ENCODE results near the gene PASK. TPM values are rescaled to one million over a fixed set of nuclear protein-coding genes. Genes with fewer than 3 reads are reported as not detected.
"Not testable (repeated sequence)": the region's sequence is repeated elsewhere in the genome, so short reads cannot be mapped to it uniquely, and the experiment has no call there.

PASK gene
- 10 to 100 TPM; 54.0 to 57.6 TPM for total RNA-seq
- polyA plus RNA-seq (ENCODE audit: insufficient read depth, low read depth, low replicate concordance), result 48.6 TPM
- long read RNA-seq, donor 1, full-length matches to known transcripts, result 2 of 159 reads
- long read RNA-seq, donor 1, partial matches to known transcripts, result 105 of 159 reads
- long read RNA-seq, donor 1, other reads (novel, unspliced or antisense), result 52 of 159 reads
- long read RNA-seq, donor 2, full-length matches to known transcripts, result 2 of 87 reads
- long read RNA-seq, donor 2, partial matches to known transcripts, result 67 of 87 reads
- long read RNA-seq, donor 2, other reads (novel, unspliced or antisense), result 18 of 87 reads

DNA sequence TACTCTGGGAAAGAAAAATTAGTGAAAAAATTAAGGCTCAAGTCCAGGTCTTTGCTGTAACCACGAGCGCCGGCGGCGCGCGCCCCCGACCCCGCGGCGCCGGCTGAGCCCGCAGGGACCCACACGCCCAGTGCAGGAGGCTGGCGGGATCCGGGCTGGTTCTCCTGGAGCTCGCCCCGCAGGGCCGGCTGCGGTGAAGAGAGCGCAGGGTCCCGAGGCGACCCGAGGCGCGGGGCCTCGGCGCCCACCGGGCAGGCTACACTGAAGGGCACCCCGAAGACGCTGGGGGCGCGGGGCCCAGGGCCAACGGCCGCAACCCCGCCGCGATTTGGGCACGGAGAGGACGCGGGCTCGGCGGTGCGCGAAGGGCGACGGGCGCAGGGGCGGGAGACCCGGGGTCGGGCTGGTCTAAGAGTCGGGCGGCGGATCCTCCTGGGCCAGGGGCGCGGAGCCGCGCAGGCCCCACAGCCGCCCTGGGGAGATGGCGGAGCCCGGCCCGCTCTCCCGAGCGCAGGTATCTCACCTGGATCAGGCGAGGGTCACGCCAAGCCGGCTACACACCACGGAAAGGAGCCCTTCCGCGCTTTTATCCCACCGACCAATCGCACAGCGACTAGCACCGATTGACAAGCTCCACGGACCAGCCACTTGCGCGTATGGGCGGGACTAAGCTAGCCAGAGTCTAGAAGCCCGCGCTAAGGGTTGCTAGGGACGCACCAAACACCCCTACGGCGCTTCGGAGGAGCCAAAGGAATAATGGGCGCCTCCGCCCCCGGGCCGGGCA lies at the start of gene PASK:
TSS of gene PASK (minus strand) at position 582 of the 784 bp plus-strand sequence. CDS start 6,440 bp downstream, outside the sequence.
- DNase-seq, result peak; percentile 99
- Histone ChIP-seq H3K9me3 (no peaks in the 10 kb centered on the region), H3K4me3 (peak within 1 kb of the TSS; percentile 87 to 91), H3K27me3 (no peaks in the 10 kb centered on the region), H3K36me3 (ENCODE audit: low read depth, missing control alignments) (no peaks in the 10 kb centered on the region), H3K27ac (peak within 1 kb of the TSS in 1 of 2 donors; percentile 64), H3K4me1 (peaks cover 7% of the 10 kb centered on the region)
- intact Hi-C loops (cut with DNase I; ENCODE audit: low total_unique reads), result no loop called here
- TF ChIP-seq CTCF (IDR thresholded peaks at IDR 0.05), result no peak
- TF ChIP-seq POLR2A (IDR thresholded peaks at IDR 0.05), result no peak
- 0 to 1% methylated on average over 23 to 67 of the region's 88 CpGs for WGBS, 2 donors

DNA sequence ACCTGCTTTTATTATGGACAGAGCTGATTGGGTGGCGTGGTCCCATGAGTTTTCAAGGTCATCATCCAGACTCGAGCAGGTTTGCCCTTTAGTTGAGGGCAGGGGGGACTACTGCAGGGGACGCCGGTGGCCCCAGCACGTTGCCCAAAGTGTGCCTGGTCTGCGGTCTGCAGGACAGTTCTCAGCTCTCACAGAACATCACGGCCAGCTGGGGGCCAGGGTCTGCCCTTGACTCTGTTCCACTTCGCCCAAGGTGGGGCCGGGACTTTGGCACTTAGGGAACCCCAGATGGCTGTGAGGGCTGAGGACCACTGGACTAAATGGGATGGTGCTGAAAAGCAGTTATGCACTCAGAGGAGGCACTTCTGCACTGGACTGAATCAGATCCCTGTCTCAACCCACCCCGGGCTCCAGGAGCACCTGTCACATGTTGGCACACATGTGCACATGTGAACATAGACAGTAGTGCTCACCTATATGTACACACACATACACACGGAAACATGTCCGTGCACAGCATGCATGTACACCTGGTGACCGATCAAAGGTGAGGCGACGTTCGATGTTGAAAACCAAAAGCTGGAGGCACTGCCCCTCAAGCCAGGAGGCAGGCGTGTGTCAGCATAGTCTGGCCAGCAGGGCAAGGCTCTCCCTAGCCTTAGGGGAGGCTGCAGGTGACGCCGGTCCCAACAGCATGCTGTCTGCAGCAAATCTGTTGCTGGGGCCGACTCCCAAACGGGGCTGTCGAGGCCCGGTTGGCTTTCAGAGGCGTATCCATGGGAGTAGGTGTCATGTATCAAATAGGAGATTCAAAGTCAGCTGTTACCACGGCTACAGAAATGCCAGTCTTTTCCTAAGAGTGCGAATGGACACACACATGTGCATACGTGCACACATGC lies 49.4 kb upstream of the PASK start:
- H3K36me3 ChIP-seq (ENCODE audit: low read depth, missing control alignments), result no peaks in the 10 kb centered on the region
- intact Hi-C loops (cut with DNase I; ENCODE audit: low total_unique reads), result no loop called here
- no peaks in the 10 kb centered on the region for H3K9me3 ChIP-seq
- 78 to 85% methylated on average over 16 to 27 of the region's 27 CpGs for WGBS, 2 donors
- no peak overlapping the region for H3K27ac ChIP-seq
- no peaks in the 10 kb centered on the region for H3K27me3 ChIP-seq
- H3K4me1 ChIP-seq, result no peaks in the 10 kb centered on the region
- H3K4me3 ChIP-seq, result no peak overlapping the region
- TF ChIP-seq CTCF (IDR thresholded peaks at IDR 0.05) (no peak), POLR2A (IDR thresholded peaks at IDR 0.05) (no peak)
- DNase-seq, result no peak

- Histone ChIP-seq H3K4me3 (no peak overlapping the region), H3K9me3 (no peaks in the 10 kb centered on the region), H3K27ac (no peak overlapping the region), H3K27me3 (no peaks in the 10 kb centered on the region), H3K4me1 (no peaks in the 10 kb centered on the region), H3K36me3 (ENCODE audit: low read depth, missing control alignments) (no peaks in the 10 kb centered on the region)
- intact Hi-C loops (cut with DNase I; ENCODE audit: low total_unique reads), result no loop called here
- TF ChIP-seq CTCF (IDR thresholded peaks at IDR 0.05), result no peak
- no peak for DNase-seq
- 92 to 94% methylated on average over 6 of the region's 6 CpGs for WGBS, 2 donors
These were observed 48.7 kb upstream of the PASK start for GRCh38 chr2:241197947-241198346.

DNA sequence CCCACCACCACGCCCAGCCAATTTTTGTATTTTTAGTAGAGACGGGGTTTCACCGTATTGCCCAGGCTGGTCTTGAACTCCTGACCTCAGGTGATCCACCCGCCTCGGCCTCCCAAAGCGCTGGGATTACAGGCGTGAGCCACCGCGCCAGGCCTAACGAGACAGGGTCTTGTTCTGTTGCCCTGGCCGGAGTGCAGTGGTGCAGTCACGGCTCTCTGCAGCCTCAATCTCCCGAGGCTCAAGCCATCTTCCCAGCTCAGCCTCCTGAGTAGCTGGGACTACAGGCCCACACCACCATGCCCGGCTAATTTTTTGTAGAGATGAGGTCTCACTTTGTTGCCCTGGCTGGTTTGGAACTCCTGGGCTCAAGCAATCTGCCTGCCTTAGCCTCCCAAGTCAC lies 48.0 kb upstream of the PASK start:
- 92 to 97% methylated on average over 14 of the region's 14 CpGs for WGBS, 2 donors
- H3K27ac ChIP-seq; DNase-seq; H3K4me3 ChIP-seq; H3K36me3 ChIP-seq (ENCODE audit: low read depth, missing control alignments); H3K9me3 ChIP-seq; H3K27me3 ChIP-seq; H3K4me1 ChIP-seq; intact Hi-C loops (cut with DNase I; ENCODE audit: low total_unique reads): not testable (repeated sequence)

All from testis (tissue), 5 donors.